Muscle of arm (tissue), 14 donors: ENCODE measurements around the gene SHISA3. TPM values are rescaled to one million over a fixed set of nuclear protein-coding genes. Genes with fewer than 3 reads are reported as not detected.
"Not testable (repeated sequence)": the region's sequence is repeated elsewhere in the genome, so short reads cannot be mapped to it uniquely, and the experiment has no call there.

Experiments
- DNase-seq: peaks from one replicate; pipeline ENCODE4 v3.0.0-alpha.2; 2013
- long read RNA-seq, 11 donors: transcript quantifications; one replicate each; lab custom pipeline, GENCODE V29; 2026
- polyA plus RNA-seq, 12 donors: library from polyadenylated mRNA; unstranded; fragments of 120-200 nt; gene quantifications; one replicate each; pipeline ENCODE4 v1.2.1, GENCODE V29; 2013; ENCODE audit not compliant: insufficient read length in 12 of 12

SHISA3 gene
- 10 to 100 TPM in 3 of 12 donors, 1 to 10 TPM in 8, not detected in 1; 4.3 to 18.2 (median 6.3) TPM for polyA plus RNA-seq
- long read RNA-seq, donor 1, transcript SHISA3-201 (2 exons, 1,971 nt) = major isoform, 7 of 12 reads
- long read RNA-seq, donor 1, partial matches to known transcripts = 5 of 12 reads
- long read RNA-seq, donor 1, other reads (novel, unspliced or antisense) = 0 of 12 reads
- long read RNA-seq, donor 2, partial matches to known transcripts = 0 of 4 reads
- long read RNA-seq, donor 2, other reads (novel, unspliced or antisense) = 0 of 4 reads
- long read RNA-seq, donor 3, partial matches to known transcripts = 0 of 2 reads
- long read RNA-seq, donor 3, other reads (novel, unspliced or antisense) = 0 of 2 reads
- long read RNA-seq, donor 4, partial matches to known transcripts = 0 of 1 reads
- long read RNA-seq, donor 4, other reads (novel, unspliced or antisense) = 0 of 1 reads
- long read RNA-seq, donor 5, partial matches to known transcripts = 0 of 1 reads
- long read RNA-seq, donor 5, other reads (novel, unspliced or antisense) = 0 of 1 reads
- long read RNA-seq, donor 6, transcript SHISA3-201 (2 exons, 1,971 nt) = major isoform, 6 of 6 reads
- long read RNA-seq, donor 6, partial matches to known transcripts = 0 of 6 reads
- long read RNA-seq, donor 6, other reads (novel, unspliced or antisense) = 0 of 6 reads
- long read RNA-seq, donor 7, partial matches to known transcripts = 0 of 3 reads
- long read RNA-seq, donor 7, other reads (novel, unspliced or antisense) = 0 of 3 reads
- long read RNA-seq, donor 8, partial matches to known transcripts = 0 of 3 reads
- long read RNA-seq, donor 8, other reads (novel, unspliced or antisense) = 0 of 3 reads
- long read RNA-seq, donor 9, transcript SHISA3-201 (2 exons, 1,971 nt) = major isoform, 5 of 5 reads
- long read RNA-seq, donor 9, partial matches to known transcripts = 0 of 5 reads
- long read RNA-seq, donor 9, other reads (novel, unspliced or antisense) = 0 of 5 reads
- long read RNA-seq, donor 10, transcript SHISA3-201 (2 exons, 1,971 nt) = major isoform, 7 of 7 reads
- long read RNA-seq, donor 10, partial matches to known transcripts = 0 of 7 reads
- long read RNA-seq, donor 10, other reads (novel, unspliced or antisense) = 0 of 7 reads
- long read RNA-seq, donor 11, partial matches to known transcripts = 0 of 1 reads
- long read RNA-seq, donor 11, other reads (novel, unspliced or antisense) = 0 of 1 reads

DNA sequence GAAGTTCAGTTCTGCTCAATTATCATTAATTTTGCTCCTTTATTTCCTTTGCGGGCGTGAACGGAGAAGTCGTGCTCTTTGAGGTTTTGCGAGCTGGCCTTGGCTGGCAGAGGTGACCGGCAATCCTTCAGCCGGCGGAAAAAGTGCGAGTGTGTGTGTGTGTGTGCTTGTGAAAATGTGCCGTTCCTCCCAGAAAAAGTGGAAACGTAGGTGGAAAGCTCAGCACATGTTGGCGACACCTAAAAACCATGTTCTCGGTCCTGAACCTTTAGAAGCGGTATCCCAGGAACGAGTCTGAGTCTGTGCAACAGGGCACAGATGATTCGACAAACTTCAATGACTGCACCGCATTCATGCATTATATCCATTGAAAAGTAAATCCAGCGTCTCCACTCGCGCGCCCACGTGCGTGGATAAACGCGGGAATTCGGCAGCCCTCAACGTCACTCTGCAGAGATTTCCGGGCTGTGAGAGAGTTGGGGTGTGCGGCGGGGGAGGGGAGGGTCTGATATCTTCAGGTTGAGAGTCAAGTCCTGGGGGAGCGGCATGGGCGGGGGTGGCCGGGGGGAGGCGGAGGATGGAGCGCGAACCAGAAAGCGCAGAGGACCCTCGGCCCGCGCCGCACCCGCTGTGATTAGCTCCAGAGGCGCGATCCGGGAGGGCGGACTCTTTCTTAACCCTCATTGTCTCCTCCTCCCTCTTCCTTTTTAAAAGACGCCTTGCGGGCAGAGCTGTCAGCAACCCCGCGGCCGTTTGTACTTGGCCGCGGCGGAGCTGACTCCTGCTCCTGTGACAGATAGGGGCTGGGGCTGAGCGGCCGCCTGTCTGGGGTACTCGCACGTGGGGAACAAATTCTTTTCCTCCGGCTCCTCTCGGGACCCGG, at the start of gene SHISA3:
Gene SHISA3 (plus strand): TSS at position 737 of the 883 bp plus-strand sequence. CDS start 569 bp downstream, outside the sequence.
- no peak for DNase-seq

GRCh38 chr4:42348247-42348646, 49.0 kb upstream of the SHISA3 start:
- DNase-seq = no peak

GRCh38 chr4:42348692-42349091, 48.6 kb upstream of the SHISA3 start:
- no peak for DNase-seq

DNA sequence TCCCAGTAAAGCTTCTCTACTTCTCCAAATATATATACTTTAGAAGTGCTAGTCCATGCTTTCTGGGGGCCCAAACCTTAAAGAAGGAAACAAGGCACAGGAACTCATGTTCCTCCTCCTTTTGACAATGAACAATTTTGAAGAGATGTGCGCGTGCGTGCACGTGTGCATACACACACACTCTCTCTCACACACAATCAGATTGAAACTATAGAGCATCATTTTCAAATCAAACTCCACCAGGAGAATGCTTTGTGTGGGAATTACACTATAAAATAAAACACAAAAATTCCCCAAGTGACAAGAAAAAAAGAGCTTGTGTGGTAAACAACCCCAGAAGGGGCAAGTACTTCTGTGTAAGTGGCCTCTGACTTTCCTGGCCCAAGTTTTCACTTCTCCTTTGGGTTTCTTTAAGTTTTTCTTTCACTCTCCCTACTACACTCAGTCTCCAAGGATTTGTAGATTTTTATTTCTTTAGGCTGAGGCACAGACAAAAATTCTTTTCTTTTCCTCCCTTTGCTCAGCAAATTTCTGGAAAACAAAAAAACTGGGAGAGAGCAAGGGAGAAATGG, 46.6 kb upstream of the SHISA3 start:
- DNase-seq = no peak

DNA sequence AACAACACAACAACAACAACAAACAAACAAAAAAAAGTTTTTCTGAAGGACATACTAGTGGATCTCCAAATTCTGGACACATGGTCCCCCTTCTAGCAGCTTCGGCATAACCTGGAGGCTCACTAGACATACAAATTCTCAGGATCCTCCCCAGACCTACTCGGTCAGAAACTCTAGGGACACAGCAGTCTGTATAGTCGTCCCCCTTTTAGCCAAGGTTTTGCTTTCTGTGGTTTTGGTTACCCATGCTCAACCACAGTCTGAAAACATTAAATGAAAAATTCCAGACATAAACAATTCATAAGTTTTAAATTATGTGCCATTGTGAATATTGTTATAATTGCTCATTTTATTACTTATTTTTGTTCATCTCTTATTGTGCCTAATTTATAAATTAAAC, 45.2 kb upstream of the SHISA3 start:
- DNase-seq = no peak

- DNase-seq = no peak
Measured at GRCh38 chr4:42357325-42357724, 40.0 kb upstream of the SHISA3 start.

DNA sequence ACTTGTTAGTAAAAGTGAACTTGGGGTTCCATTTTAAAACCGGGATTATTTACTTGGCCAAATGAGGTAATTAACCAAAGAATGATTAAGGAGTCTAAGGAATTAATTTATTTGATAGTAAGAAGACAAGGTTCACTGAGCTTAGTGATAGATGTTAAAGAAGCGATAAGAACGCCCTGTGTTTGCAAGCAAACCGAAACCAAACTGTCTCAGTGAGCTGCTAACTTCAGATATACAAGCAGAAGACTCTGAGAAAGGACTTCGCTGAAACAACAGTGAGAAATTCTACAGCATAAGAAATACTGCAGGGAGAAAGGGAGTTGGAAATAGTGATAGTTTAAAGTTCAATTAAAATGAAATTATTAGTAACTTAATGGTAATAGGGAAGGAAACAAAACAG, 37.6 kb upstream of the SHISA3 start:
- no peak for DNase-seq

DNA sequence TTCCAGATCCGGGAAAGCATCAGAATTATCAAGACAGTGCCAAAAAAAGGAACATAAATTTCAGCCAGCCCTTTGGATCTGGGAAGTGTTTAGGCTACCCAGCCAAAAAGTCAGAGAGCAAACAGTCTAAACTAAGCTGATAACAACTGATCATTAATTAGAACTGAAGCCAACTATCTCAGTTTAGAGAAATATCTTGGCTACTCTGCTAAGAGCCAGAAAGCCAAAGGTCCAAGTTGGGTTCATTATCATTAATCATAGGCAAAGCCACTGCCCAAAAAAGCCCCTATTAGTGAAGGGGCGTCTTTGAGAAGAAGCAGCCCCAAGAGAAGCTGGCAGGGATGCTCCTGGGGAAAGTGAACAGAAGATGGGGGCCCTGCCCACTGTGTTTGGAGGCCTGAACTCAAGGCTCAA, 37.0 kb upstream of the SHISA3 start:
- DNase-seq = no peak

DNA sequence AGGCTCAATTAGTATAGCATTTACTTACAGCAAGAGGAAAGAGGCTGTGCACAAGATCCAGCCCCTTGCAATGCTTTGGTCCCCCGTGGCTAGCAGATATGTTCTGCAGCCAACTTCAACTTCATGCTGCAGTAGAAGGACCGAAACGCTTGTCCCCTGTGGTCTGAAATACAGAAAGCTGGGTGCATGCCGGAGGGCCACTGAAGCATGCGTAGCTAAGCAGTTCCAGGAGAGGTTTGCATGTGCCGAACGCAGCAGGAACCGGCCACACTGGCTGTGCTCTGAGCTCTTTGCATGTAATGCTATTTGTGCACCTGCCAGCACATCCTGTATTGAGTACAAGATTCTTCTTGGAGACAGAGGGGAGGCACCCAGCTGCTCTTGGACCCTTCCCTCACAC, 35.8 kb upstream of the SHISA3 start:
- DNase-seq = no peak

GRCh38 chr4:42362591-42362990, 34.7 kb upstream of the SHISA3 start:
- DNase-seq = no peak

- DNase-seq = no peak
Measured at GRCh38 chr4:42363614-42364013, 33.7 kb upstream of the SHISA3 start.

DNA sequence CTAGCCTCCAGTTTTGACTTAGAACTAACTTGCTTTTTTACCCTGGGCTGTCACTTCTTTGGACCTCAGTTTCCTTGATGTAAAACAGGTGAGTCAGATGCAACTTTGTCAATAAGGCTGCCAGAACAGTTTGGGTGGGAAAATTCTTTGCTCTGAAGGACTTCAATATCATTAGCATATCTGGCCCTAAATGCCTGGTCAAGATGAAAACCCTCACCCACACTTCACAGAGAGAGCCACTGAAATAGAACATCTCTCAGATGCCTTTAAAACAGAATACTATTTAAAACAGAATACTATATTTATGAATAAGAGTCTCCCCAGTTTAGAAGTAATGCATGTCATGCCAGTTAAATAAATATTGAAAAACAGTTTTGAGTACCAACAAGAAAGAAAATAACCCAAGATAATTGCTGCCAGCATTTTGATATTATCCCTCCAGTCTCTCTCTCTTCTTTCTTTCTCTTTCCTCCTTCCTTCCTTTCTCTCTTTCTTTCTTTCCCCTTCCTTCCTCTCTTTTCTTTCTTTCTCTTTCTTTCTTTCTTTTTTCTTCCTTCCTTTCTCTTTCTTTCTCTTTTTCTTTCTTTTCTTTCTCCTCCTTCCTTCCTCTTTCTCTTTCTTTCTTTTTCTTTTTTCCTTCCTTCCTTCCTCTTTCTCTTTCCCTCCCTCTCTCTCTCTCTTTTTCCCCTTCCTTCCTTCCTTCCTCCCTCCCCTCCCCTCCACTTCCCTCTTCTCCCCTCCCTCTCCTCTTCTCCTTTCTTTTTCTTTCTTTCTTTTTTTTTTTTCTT, 32.8 kb upstream of the SHISA3 start:
- no peak for DNase-seq

DNA sequence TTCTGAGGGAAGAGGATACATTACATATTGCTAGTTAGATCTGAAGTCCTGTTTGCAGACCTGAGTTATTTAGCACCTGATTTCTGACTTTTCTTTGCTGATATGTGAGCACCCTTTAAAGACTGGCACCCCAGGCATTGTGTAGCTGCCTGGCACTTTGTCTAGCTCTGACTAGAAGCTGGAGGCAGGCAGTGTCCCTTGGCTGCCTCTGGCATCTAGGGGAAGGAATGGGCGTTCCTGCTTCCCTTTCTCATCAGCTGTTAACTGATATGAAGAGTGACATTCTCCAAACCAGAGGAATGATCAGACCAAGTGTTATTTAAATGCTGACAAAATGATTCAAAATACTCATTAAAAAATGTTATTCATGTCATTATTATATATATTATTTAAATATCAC, 30.3 kb upstream of the SHISA3 start:
- no peak for DNase-seq

DNA sequence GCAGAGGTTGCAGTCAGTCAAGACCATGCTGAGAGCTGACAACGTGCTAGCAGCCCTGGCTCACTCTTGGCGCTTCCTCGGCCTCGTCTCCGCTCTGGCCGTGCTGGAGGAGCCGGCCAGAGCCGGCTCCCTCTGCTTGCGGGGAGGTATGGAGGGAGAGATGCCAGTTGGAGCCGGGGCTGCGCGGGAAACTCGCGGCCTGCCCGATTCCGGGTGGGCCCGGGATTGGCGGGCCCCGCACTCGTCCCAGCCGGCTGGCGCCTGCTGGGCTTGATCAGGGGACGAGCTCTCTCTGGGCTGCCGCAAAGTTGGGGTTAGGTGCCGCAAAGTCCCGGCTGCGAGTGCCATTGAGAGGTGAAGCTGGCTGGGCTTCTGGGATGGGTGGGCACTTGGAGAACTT, 27.8 kb upstream of the SHISA3 start:
- no peak for DNase-seq

DNA sequence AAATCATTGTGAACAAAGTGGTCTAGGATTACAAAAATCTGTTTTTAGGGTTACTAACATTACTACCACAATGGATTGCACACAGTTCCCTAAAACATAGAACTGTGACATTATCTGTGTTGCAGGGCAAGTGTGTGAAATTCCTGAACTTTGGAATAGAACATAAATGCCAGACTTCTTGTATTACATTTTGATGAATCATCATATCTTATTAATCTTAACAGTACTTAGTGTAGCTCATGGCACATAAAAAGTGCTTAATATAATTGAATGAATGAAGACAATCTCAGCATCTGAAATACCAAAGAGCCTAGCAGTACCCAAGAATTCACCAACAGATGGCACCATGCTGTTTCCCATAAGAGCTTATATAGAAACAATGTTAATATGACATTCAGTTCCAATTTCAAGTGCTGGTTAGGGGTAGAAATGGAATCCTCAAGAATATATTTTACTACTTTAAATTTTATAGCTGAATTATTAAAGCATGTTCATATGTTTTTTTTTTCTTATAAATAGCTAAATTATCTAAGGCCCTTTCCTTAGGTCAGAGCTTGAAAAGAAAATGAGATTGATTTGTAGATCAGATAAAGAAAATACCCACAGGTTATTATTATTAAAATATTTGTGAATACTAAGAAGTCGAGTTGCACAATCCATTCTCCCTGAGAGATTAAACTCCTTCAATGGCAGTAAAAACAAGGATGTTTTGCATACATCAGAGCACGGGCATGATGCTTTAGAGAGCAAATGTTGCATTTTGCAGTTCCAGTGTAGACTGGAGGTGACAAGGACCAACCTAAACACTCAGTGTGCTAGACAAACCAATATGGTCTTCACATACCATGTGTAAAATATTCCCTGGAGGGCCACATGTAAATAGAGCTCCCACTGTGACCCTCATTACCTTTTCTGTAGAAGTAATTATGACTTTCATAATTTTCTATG, 25.7 kb upstream of the SHISA3 start:
- peak; percentile 44 for DNase-seq

DNA sequence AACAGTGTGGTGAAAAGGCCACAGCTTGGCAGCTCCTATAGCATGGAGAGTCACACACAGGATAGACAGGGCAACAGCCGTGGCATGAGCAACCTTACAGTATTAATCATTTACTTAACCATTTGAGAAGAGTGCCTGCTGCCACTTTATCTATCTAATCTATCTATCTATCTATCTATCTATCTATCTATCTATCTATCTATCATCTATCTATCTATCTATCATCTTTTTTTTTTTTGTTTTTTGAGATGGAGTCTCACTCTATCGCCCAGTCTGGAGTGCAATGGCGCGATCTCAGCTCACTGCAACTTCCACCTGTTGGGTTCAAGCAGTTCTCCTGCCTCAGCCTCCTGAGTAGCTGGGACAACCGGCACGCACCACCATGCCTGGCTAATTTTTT, 25.0 kb upstream of the SHISA3 start:
- DNase-seq = not testable (repeated sequence)

DNA sequence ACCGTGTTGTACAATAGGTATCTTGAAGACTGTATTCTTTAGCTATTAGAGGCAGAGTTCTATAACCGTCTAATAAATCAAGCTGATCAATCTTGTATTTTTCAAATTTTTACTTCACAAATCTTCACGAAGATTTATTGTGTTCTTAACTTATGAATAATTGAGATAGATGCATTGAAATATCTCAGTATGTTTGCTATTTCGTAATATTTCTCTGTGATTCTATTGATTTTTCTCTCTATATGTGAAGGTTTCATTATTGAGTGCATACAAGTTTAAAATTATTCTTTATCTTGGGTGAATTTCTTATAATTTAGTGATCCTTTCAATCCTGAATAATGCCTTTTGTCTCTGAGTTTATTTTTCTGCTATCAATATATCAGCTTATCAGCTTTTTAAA, 19.8 kb upstream of the SHISA3 start:
- DNase-seq = no peak

DNA sequence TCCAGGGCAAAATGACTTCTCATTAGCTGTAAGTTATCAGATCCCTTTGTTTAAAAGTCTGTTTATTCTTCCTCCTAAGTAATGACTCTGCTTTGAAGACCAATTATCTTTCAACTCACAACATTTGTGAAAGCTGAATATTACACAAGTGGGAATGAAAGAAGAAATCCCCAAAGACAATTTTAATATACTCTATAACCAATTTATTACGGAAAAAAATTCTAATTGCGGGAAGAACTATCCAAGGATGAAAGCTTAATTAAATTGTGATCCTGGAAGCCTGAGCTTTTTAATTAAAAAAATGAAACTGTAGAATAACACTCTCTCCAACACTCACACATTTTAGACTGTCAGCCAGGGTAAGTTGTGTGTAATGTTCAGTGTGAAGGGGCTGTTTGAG, 15.6 kb upstream of the SHISA3 start:
- DNase-seq = no peak

DNA sequence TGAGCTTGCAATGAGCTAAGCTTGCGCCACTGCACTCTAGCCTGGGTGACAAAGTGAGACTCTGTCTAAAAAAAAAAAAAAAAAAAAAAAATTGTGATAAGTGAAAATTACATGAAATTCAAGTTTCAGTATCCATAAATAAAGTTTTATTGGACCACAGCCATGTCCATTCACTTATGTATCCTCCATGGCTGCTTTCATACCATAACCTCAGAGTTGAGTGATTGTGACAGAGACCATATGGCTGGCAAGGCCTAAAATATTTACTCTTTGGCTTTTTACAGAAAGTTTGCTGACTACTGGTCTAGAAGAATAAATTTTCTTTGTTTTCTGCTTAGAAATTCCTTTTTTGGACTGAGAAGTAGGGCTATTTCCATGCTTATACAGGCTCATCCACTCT, 11.8 kb upstream of the SHISA3 start:
- no peak for DNase-seq
